C1 segment of cervical spinal cord (tissue), 14 donors: ENCODE measurements around the gene PSKH1.
"Not testable (repeated sequence)": the region's sequence is repeated elsewhere in the genome, so short reads cannot be mapped to it uniquely, and the experiment has no call there.

Experiments used
- DNase-seq, 14 donors: peaks; one replicate each; lab custom pipeline; 2025; lab: John Stamatoyannopoulos, UW

The PSKH1 gene

GRCh38 chr16:67885976-67886375 lies 7.1 kb upstream of the PSKH1 start:
- no peak for DNase-seq

DNA sequence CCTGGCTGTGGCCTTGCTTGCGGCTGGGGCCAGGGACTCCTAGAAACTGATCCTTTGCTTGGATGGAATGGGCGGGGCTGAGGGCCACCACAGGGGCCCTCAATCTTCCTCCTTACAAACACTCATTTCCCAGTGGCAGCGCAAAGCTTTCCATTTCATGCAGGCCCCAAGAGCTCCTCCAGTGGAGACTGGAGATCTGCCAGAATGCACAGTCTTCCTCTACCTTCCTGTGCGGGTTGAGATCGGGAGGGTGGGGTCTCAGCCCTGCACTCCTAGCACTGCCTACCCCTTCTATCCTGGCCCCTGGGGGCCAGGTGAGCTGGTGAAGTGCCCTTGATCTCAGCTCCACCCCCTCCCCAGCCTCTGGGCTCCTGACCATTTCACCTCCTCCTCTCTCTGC lies 6.7 kb upstream of the PSKH1 start:
- DNase-seq = no peak

GRCh38 chr16:67888331-67888730 lies 4.7 kb upstream of the PSKH1 start:
- DNase-seq = no peak

- no peak for DNase-seq
Observed at GRCh38 chr16:67892375-67892774, 679 bp upstream of the PSKH1 start.

DNA sequence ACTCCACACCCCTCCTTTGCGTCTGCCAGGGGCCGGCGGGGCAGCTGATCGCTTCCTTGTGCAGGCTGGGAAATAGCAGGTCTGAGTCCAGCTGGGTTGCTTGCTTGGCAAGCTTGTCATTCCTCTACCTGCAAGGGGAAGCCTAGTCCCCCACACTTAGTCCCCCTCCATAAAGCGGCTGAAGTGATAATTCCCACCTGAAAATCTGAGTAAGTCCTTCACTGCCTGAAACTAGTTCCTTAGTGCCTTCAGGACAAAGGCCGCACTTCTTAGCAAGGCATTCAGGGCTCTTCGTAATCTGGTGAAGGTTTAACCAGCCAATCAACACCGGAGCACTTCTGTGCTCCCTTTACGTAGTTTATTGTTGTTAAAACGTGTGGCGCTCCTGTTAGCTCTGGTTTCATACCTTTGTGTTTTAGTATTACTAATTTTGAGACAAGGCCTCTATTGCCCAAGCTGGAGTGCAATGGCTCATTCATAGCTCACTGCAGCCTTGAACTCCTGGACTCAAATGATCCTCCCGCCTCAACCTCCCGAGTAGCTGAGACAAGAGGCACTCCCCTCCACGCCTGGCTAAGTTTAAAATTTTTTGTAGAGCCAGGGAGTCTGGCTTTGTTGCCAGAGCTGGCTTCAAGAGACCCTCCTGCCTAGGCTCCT lies 817 bp downstream of the PSKH1 start:
- no peak for DNase-seq

GRCh38 chr16:67897231-67897630 lies 4.2 kb downstream of the PSKH1 start:
- DNase-seq = peak in 5 of 14 donors; percentile 4 to 37 (median 11)

- no peak for DNase-seq
Observed at GRCh38 chr16:67901734-67902133, 8.7 kb downstream of the PSKH1 start.

DNA sequence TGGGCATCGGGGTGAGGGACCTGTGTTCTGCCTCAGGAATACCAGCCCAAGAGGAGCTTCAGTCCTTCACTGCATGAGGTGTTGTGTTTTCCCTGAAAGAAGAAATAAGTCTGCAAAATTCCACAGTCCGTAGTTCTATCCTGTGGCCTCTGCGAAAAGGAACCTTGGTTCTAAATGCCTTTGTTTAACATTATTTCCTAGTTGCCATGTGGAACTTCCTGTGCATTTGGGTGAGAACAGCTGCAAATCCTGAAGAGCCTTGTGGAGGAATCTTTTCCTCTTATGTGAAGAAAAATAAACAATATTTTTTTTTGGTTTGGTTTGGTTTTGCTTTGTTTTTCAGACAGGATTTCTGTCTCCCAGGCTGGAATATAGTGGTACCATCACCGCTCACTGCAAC lies 9.8 kb downstream of the PSKH1 start:
- DNase-seq = no peak

DNA sequence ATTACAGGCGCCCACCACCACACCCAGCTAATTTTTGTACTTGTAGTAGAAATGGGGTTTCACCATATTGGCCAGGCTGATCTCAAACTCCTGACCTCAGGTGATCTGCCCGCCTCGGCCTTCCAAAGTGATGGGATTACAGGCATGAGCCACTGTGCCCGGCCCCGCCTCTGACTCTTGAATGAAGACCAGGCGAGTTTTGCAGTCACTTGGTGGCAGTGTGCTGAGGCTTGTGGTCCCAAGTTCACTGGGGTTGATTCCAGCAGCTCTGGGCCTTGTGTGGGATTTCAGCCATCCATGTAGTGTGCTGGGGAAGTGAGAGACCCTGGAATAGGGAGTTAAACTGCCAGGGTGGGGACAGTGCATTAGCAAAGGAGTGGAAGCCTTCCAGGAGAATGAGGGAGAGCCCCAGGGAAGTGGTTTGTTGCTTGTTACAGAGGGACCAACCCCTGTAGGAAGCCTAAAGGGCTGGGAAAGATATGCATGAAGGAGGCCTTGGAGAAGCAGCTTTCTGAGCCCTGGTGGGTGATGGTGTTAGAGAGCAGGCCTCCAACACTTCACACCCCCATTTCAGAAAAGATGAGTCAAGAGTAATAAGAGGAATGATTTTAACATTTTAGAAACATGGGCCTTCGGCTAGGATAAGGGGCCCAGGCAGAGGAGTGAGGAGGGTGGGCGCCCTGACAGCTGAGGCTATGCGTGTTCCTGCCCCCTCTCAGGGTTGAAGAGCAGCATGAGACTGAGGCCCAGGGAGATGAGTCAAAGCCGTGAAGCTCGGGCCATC lies 14.5 kb downstream of the PSKH1 start:
- no peak for DNase-seq

GRCh38 chr16:67909056-67909742 lies 16.1 kb downstream of the PSKH1 start:
- no peak for DNase-seq

GRCh38 chr16:67910158-67910557 lies 17.1 kb downstream of the PSKH1 start:
- DNase-seq = peak in 10 of 14 donors; percentile 22 to 89 (median 64)

GRCh38 chr16:67914758-67915495 lies 21.9 kb downstream of the PSKH1 start:
- no peak for DNase-seq

DNA sequence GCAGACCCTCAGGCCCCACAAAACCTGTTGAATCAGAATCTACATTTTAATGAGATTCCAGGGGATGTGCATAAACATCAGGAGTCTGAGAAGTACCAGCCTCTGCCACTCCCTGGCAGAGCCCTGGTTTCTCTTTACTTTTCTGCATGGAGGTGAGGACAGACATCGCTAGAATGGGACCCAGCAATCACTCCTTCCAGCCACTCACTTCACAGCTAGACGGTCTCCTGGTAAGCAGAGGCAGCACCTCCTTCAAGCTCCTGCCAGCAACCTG lies 22.4 kb downstream of the PSKH1 start:
- DNase-seq = not testable (repeated sequence)

DNA sequence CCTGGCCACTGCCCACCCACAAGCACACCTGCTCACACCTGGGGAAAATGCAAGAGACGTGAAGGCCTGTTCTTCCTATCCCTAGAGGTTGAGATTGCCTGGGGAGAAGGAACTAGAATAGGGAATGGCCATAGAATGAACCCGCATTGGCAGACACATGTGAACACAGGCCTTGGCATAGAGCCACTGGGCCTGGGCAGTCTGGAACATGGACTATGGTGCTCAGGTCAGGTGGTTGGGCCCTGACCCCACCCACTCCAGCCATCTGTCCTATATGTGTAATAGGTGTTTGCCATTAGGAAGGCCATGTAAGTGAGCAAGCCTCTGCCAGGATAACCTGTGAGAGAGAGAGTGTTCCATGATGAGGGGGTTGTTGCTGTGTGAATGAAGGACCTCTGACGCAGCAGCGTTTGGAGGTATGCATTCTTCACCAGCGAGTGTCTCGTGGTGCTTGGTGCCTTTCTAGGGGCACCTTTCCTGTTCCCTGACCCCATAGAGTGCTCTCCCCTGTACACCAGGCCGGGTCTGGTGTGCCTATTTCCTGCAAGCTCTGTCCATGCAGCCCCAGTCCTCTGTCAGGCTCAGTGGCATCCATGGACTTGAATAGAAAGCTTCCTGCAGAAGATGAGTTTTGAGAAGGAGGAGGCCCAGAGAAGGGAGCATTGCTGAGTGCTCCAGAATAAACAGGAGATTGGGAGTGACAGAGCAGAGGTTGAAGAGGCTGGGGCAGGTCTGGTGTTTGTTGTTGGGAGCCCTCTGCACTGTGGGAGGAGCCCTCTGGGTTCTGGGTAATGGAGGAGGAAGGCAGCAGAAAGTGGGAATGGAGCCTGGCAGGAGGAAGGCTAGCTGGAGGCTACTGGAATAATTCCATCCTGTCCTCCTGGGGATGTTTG lies 23.0 kb downstream of the PSKH1 start:
- peak in 1 of 14 donors; percentile 9 for DNase-seq

DNA sequence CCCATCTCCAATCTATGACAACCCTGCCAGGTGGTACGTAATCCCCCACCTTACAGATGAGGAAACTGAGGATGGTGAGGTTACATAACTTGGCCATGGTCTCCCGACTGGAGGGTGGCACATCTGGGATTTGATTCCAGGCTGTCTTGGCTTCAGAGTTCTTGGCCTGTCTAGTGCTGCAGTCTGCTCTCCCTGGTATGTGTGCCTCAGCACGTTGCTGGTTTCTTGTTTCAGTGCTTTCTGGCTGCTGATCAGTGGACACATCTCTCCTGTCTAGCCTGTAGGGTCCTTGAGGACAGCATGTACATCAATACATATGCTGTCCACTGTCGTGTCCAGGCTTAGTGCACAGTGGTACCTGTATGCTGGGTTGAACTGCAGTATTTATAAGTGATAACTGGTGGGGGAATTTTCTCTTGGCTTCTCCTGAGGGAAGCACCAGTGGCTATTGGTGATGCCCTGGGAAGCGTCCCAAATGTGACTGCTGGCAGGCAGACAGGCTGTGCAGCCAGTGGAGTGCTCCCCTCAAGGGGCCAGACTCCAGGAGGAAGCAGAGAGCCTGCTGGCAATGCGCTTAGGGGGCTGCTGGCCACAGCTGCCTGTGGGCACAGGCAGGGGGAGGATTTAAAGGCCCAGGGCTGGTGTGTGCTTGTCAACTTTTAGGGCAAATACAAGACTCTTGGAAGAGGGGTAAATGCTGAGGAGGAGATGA lies 24.2 kb downstream of the PSKH1 start:
- peak in 12 of 14 donors; percentile 20 to 77 (median 40) for DNase-seq

- DNase-seq = no peak
Observed at GRCh38 chr16:67917852-67918236, 24.8 kb downstream of the PSKH1 start.

DNA sequence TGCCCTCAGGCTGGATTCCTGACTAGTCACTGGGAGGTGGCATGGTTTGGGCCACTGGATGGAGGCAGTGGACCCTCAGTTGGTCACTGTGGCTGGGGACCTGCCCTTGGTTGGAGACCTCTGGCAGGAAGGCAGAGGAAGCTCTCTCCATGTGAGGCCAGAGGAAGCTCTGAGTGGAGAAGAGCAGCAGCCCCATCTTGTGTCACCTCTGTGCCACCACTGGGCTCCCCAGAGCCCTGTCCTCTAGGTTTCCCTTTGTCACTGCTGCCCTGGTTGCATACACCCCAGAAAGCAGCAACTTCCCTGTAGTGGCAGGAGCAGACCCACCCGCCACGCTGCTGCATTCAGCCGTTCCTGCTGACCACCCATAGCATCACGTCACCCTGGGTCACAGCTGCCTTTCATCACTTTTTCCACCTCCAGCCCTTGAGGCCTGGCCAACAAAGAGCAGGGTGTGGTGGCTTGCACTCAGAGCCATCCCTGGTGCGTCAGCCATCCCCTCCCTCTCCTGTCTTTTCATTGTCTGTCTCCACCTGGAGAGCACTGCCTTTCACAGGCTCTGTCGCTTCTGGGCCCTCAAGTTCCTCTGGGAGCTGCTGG lies 26.7 kb downstream of the PSKH1 start:
- DNase-seq = no peak

DNA sequence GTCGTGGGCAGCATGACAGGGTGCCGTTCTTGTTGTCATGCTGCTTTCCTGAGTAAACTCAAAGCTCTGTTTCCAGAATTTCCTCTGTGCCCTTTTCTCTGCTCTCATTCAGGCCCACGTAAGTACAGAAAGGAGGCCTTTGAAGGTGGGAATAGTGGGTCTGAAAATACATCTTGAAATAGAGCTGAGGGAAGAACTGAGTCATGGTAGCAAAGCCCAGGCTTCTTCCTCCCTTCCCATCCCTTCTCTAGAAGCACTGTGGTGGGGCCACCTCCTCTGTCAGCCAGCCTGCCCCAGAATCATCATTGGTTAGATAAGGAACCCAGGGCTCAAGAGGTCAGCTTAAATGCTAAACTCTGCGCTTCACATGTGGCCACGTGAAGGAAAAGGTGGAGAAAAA lies 29.2 kb downstream of the PSKH1 start:
- no peak for DNase-seq

DNA sequence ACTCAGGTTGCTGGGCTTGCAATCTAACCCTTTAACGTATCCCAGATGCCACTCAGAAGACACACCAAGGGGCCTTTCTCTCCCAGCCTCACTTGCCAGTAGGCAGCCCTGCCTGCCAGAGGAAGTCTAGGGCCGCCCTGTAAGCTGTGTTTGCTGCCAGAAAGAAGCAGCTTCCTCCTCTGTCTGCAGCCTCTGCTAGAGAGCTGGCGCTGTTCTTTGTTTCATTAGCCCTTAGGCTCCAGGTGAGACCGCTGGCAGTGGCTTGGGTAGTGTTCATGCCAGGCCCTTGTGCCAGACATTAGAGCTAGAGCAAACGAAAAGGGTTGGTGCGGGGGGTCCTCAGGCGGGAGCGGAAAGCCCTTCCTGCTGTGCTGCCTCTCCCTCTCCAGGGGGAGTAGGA lies 29.7 kb downstream of the PSKH1 start:
- DNase-seq = no peak
